ENCODE measurements around the gene CARD11. TPM values are rescaled to one million over a fixed set of nuclear protein-coding genes. Genes with fewer than 3 reads are reported as not detected.
A peak's percentile ranks its signal among the peaks of the same experiment; 100 is the strongest.

The CARD11 gene
- total RNA-seq, 1 donor from 2014 or later, result 1.7 TPM

- Mint-ChIP-seq H3K27ac (ENCODE audit: unreplicated experiment) (no peak overlapping the region), H3K4me1 (ENCODE audit: low read depth) (peaks cover 10% of the 10 kb centered on the region), H3K4me3 (ENCODE audit: unreplicated experiment) (no peak overlapping the region), H3K27me3 (ENCODE audit: low read depth) (no peaks in the 10 kb centered on the region), H3K9me3 (ENCODE audit: low read depth) (no peaks in the 10 kb centered on the region), H3K36me3 (ENCODE audit: low read depth) (no peaks in the 10 kb centered on the region)
- DNase-seq (ENCODE audit: low spot score), result no peak
- no peak for TF ChIP-seq CTCF (IDR thresholded peaks at IDR 0.05)
Observed at GRCh38 chr7:2887816-2888215, 155.9 kb downstream of the CARD11 start.

- TF ChIP-seq CTCF (IDR thresholded peaks at IDR 0.05), result peak; percentile 83
- H3K4me1 Mint-ChIP-seq (ENCODE audit: low read depth), result peaks cover 4% of the 10 kb centered on the region
- H3K4me3 Mint-ChIP-seq (ENCODE audit: unreplicated experiment), result no peak overlapping the region
- DNase-seq (ENCODE audit: low spot score), result no peak
- no peaks in the 10 kb centered on the region for H3K9me3 Mint-ChIP-seq (ENCODE audit: low read depth)
- H3K27me3 Mint-ChIP-seq (ENCODE audit: low read depth), result no peaks in the 10 kb centered on the region
- no peak overlapping the region for H3K27ac Mint-ChIP-seq (ENCODE audit: unreplicated experiment)
- H3K36me3 Mint-ChIP-seq (ENCODE audit: low read depth), result no peaks in the 10 kb centered on the region
Observed at GRCh38 chr7:2886900-2887299, 156.8 kb downstream of the CARD11 start.

- Mint-ChIP-seq H3K9me3 (ENCODE audit: low read depth) (no peaks in the 10 kb centered on the region), H3K27ac (ENCODE audit: unreplicated experiment) (no peak overlapping the region), H3K36me3 (ENCODE audit: low read depth) (no peaks in the 10 kb centered on the region), H3K27me3 (ENCODE audit: low read depth) (no peaks in the 10 kb centered on the region), H3K4me3 (ENCODE audit: unreplicated experiment) (no peak overlapping the region), H3K4me1 (ENCODE audit: low read depth) (peaks cover 4% of the 10 kb centered on the region)
- no peak for DNase-seq (ENCODE audit: low spot score)
- TF ChIP-seq CTCF (IDR thresholded peaks at IDR 0.05), result no peak
Observed at GRCh38 chr7:2886391-2886790, 157.3 kb downstream of the CARD11 start.

GRCh38 chr7:2884161-2884560 is 159.5 kb downstream of the CARD11 start:
- Mint-ChIP-seq H3K27ac (ENCODE audit: unreplicated experiment) (no peak overlapping the region), H3K36me3 (ENCODE audit: low read depth) (no peaks in the 10 kb centered on the region), H3K4me3 (ENCODE audit: unreplicated experiment) (no peak overlapping the region), H3K9me3 (ENCODE audit: low read depth) (no peaks in the 10 kb centered on the region), H3K27me3 (ENCODE audit: low read depth) (no peaks in the 10 kb centered on the region), H3K4me1 (ENCODE audit: low read depth) (peaks cover 4% of the 10 kb centered on the region)
- DNase-seq (ENCODE audit: low spot score), result no peak
- no peak for TF ChIP-seq CTCF (IDR thresholded peaks at IDR 0.05)

- Mint-ChIP-seq H3K36me3 (ENCODE audit: low read depth) (no peaks in the 10 kb centered on the region), H3K4me3 (ENCODE audit: unreplicated experiment) (no peak overlapping the region), H3K4me1 (ENCODE audit: low read depth) (peaks cover 4% of the 10 kb centered on the region), H3K27ac (ENCODE audit: unreplicated experiment) (no peak overlapping the region), H3K9me3 (ENCODE audit: low read depth) (no peaks in the 10 kb centered on the region), H3K27me3 (ENCODE audit: low read depth) (no peaks in the 10 kb centered on the region)
- DNase-seq (ENCODE audit: low spot score), result peak; percentile 60
- TF ChIP-seq CTCF (IDR thresholded peaks at IDR 0.05), result no peak
Observed at GRCh38 chr7:2883101-2883500, 160.6 kb downstream of the CARD11 start.

Measured in chondrocyte (in vitro differentiated cells).